GF-D8 (cell line): Measurements from ENCODE around the gene CROCC.
A peak's percentile ranks its signal among the peaks of the same experiment; 100 is the strongest.
"Not testable (repeated sequence)": the region's sequence is repeated elsewhere in the genome, so short reads cannot be mapped to it uniquely, and the experiment has no call there.

Source experiments
- DNase-seq: peaks from one replicate; lab custom pipeline; 2025; lab: John Stamatoyannopoulos, UW

CROCC gene

GRCh38 chr1:16897653-16898052 lies 24.1 kb upstream of the CROCC start:
- not testable (repeated sequence) for DNase-seq

DNA sequence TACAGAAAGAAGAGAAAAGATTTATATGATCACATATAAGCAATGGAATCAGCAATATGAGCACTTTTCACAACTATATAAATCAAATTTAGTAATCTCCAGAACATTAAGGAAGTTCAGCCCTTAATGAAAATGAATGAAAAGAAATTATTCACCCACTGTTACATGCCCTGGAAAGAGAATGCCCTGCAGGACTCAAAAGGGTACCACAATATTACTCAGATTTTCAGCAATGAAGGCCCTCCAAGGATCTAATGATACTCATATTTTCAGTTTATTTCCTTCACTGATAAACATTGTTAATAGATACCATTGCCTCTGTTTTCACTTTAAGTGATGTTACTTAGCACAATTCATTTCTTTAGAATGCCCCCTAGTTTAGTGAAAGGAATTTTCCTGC lies 23.4 kb upstream of the CROCC start:
- DNase-seq = not testable (repeated sequence)

DNA sequence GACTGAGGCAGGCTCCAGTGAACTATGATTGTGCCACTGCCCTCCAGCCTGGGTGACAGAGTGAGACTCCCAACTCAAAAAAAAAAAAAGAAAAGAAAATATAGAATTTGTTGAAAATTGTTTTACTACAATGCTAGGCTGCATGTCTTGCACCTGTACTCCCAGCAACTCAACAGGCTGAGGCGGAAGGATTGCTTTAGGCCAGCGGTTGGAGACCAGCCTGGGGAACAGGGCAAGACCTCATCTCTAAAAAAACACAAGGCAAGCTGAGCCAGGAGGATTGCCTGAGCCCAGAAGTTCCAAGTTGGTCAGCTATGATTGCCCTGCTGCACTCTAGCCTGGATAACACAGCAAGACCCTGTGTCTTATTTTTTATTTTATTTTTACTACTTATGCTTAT lies 22.7 kb upstream of the CROCC start:
- not testable (repeated sequence) for DNase-seq

- DNase-seq = no peak
Observed at GRCh38 chr1:16900751-16901150, 21.0 kb upstream of the CROCC start.

- not testable (repeated sequence) for DNase-seq
Observed at GRCh38 chr1:16901371-16901770, 20.4 kb upstream of the CROCC start.

- no peak for DNase-seq
Observed at GRCh38 chr1:16903054-16903453, 18.7 kb upstream of the CROCC start.

DNA sequence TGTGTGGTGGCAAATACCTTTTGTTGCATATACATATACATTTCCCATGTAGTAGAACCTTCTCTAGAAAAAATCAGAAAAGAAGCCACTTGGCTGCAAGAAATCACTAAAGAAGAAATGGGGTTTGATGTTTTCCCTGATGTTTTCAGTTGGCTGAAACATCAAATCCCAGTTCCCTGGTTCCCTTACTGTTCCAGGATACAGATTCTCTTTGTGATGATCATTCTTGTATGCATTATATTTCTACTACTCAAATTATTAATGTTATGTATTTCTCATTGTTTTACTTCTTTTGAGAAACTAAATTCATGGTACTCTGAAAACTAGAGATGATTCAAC lies 18.3 kb upstream of the CROCC start:
- no peak for DNase-seq

GRCh38 chr1:16904560-16905109 lies 17.1 kb upstream of the CROCC start:
- DNase-seq = peak; percentile 96

DNA sequence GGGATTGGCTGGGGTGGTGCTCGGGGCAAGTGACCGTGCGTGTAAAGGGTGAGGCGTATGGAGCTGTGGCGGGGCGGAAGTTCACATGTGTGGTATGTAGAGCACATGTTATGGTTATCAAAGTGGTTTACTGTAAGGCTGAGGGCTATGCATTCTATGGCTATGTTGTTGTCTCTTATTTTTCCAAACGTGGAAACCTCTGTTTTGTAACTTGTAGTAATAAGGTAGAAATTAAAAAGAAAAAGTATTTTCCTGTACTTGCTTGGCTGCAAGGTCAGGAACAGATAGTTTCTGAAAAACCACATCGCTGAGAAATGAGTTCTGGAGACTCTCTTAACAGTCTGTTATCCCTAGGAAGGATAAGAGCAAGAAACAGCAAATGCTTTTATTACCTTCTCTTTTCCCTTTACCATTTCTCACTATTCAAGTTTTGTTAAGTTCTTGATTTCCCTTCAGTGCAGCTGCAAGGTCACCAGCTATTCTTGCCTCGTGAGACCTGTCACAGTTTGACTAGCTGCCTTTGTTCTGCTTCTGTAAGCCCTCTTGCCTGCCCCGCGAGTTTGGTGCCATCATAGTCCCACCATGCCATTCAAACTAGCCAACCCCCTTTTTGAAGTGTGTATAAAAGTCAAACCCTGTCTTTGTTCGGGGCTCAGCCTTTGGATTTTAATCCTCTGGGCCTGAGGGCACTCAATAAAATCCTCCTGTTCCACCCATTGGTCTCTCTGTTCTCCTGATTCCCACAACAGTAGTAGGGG lies 16.4 kb upstream of the CROCC start:
- DNase-seq = peak; percentile 90

DNA sequence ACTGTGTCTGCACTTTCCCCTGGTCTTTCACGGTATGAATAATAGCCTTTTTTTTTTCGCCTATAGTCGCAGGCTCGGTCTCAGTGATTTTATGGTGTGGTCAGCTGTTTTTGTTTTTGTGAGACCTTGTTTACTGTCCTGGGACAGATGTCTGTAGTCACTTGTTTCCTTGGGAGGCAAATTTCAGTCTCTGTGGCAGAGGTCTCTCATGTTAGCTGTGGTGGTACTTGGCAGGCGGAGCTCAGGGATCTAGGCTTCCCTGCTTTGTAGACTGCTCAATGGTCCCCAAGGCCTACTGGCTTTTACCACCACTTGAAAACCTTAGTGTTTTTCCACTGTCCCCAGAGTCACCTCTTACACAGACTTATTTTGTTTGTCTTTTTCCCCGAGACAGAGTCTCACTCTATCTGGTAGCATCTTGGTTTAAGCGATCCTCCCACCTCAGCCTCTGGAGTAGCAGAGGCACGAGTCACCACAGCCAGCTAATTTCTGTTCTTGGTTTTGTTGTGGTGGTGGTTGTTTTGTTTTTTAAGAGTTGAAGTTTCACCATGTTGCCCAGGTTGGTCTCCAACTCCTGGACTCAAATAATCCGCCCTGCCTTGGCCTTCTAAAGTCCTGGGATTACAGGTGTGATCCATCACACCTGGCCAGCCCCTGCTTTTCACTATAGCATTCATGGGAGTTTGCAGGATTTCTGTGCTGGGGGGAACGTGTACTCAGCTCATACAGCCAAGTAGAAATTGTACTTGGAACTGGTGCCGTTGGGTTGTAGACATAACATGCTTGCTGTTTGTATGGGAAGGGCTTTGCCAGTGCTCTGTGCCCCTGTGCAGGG lies 15.6 kb upstream of the CROCC start:
- no peak for DNase-seq

DNA sequence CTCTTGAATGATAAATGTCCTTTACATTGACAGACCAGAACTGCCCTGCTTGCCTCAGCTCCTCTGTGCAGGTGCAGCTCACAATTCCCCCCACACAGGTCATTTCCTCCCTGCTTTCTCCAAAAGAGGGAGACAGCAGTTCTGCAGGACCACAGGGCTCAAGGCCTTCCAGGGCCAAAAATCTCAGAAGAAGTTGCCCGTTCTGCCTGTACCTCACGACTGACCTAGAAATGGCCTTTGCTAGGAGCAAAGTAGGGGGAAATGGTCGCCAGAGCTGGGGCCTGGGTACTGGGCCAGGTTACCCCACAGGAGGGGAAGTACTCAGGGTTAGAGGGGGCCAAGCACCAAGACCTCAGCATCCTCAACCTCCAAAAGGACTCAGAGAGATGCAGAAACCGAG lies 14.9 kb upstream of the CROCC start:
- no peak for DNase-seq

GRCh38 chr1:16907870-16908758 lies 13.6 kb upstream of the CROCC start:
- no peak for DNase-seq

DNA sequence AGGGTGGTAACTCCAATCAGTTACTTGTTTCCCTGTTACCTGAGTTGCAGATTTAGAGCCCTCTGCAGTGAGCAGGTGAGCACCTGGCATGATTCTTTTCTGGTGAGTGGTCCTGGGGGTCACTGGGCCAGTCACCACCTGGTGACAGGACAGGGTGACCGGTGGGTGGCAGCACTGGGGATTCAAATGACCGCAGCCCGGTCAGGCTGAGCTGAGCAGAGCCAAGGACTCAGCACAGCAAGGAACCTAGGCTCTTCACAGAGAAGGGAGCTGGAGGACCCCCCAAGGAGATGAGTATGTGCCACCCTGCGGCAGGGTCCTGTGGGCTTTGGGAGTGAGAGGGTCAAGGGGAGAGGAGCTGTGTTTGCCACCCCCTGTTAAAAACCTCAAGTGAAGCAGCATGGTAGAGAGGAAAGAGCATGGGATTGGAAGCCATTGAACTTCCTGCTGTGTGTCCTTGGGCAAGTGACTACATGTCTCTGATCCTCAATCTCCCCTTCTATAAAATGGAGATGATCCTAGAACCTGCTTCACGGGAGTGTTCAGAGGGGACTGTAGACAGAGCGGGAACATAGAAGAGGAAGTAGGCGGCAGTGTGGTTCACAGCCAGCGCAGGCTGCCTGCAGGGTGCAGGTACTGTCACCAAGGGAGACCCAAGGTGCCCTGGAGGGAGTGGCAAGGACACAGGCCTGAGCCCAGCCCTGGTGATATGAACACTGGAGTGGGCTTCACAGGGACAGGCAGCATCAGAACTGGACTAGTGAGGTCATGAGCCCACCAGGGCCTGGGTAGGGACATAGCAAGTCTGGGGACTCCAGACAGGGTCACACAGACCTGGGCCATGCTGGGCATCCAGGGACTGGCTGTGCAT lies 9.6 kb upstream of the CROCC start:
- not testable (repeated sequence) for DNase-seq

DNA sequence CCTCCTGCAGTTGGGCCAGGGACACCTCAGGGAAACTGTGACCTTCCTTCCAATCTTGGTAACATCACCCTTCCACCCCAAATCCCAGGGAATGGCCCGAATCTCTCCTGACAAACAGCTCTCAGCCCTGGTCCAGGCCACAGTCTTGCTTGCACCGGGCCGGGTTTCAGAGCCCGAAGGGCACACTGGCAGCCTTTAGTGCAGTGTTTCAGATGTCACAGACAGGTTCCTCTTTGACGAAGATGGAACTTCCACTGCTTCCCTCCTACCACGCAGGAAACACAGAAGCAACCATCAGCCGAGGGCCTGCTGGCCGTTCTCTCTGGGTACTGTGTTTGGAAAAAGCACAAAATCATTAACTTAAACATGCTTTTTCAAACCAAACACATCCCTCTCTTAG lies 9.0 kb upstream of the CROCC start:
- peak; percentile 10 for DNase-seq

DNA sequence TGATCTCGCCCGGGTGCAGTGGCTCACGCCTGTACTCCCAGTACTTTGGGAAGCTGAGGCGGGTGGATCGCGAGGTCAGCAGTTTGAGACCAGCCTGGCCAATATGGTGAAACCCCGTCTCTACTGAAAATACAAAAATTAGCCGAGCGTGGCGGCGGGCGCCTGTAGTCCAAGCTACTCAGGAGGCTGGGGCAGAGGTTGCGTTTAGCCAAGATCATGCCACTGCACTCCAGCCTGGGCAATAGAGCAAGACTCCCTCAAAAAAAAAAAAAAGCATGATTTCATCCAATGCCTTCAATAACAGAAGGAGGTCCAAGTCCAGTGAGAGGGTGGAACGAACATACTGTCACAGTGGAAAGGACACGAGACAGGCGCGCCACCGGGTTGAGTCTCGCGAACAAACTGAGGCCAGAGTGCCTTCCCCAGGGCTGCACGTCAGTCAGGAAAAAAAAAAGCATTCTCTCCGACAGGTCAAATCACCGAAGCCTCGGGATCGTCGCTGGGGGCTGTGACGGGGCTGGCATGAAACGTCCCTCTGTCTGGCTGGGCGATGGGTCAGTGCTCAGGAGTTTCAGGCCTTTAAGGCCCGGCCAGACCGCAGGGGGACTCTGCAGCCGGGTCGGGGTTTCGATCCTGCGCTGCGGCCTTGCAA lies 8.4 kb upstream of the CROCC start:
- no peak for DNase-seq

GRCh38 chr1:16913833-16914662 lies 7.7 kb upstream of the CROCC start:
- DNase-seq = peak; percentile 49

DNA sequence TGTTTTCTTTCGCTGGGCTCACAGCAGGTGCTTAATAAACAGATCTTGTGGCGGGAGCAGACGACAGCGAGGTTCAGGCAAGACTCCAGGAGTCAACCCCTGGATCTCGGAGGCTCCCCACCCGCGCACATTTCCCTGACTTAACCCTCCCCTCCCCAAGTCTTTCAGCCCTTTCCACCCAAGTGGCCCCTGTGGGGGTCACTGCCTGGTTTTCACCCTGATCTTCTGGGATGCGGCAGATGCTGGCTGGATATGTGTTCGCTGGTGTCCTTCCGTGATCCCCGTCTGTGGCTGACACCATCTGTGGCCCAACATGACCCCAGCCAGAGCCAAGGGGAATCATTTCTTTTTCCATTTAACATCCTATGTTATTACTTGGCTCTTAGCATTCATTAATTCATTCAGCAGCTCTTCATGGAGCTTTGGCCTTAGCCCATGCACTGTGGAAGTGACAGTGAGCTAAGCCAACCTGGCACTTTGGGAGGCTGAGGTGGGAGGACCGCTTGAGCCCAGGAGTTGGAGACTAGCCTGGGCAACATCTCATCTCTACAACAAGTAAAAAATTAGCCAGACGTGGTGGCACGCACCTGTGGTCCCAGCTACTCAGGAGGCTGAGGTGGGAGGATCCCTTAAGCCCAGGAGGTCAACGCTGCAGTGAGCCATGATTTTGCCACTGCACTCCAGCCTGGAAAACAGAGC lies 6.7 kb upstream of the CROCC start:
- DNase-seq = not testable (repeated sequence)

DNA sequence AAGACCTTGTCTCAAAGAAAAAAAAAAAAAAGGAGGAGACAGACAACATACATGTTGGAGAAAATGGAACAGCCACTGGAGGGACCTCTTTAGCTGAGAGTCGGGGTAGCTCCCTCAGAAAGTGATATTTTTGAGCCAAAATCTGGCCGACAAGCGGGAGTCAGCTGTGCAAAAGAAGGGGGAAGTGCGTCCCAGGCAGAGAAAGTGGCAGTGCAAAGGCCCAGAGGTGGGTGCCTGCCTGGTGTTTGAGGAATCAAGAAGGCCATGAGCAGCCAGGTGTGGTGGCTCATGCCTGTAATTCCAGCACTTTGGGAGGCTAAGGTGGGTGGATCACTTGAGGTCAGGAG lies 6.1 kb upstream of the CROCC start:
- no peak for DNase-seq
